AG04450 (cell line): ENCODE data around the gene UBXN7. TPM values are rescaled to one million over a fixed set of nuclear protein-coding genes. Genes with fewer than 3 reads are reported as not detected.
"Not testable (repeated sequence)": the region's sequence is repeated elsewhere in the genome, so short reads cannot be mapped to it uniquely, and the experiment has no call there.

Experiments
- CTCF ChIA-PET: fragments of 300-600, 350-600 bp; formaldehyde crosslinking; extraction: SDS; loops from one replicate; lab custom pipeline; 2022; ENCODE audit warnings: antibody characterized with exemption, inconsistent platforms; lab: Charles Lee
- POLR2A ChIA-PET: fragments of 350-600 bp; formaldehyde crosslinking; extraction: SDS; loops from one replicate; lab custom pipeline; 2021; ENCODE audit warnings: antibody characterized with exemption, inconsistent platforms; lab: Yijun Ruan, JAX
- DNase-seq: peaks from one replicate; pipeline ENCODE4 v3.0.0-alpha.2; 2011; ENCODE audit warnings: low read depth, low spot score
- H3K27ac ChIP-seq: one replicate; pipeline ENCODE4 v1.5.1; 2012; ENCODE audit warnings: low read depth, low read length, control low read depth
- H3K27me3 ChIP-seq: one replicate; pipeline ENCODE4 v1.6.0; 2012; ENCODE audit warnings: low read length; ENCODE audit not compliant: control insufficient read depth, insufficient read depth
- H3K4me3 ChIP-seq: 2 replicates; pipeline ENCODE4 v1.5.1; 2011; ENCODE audit warnings: mild to moderate bottlenecking, low read depth, low read length, control low read depth
- H3K9me3 ChIP-seq: 2 replicates; pipeline ENCODE4 v1.5.1; 2012; ENCODE audit warnings: low read length; ENCODE audit not compliant: control insufficient read depth, insufficient read depth
- polyA minus RNA-seq: library from RNA; depleted of rRNA, polyadenylated mRNA; stranded (reverse); fragments of >200 nt; gene quantifications from 2 replicates; pipeline ENCODE4 v1.2.3, GENCODE V29; 2011; rRNA and poly(A)+ RNA removed
- polyA plus RNA-seq: library from polyadenylated mRNA; depleted of rRNA; stranded (reverse); fragments of >200 nt; gene quantifications from 2 replicates; pipeline ENCODE4 v1.2.3, GENCODE V29; 2011; rRNA removed
- TF ChIP-seq, protein P1 (sequence below): IDR thresholded peaks from 2 replicates; pipeline ENCODE4 v1.5.1; 2011; ENCODE audit warnings: low read depth, low read length, control low read depth, inconsistent platforms

The UBXN7 gene
- polyA plus RNA-seq (20.6 and 28.6 TPM in 2 replicates), polyA minus RNA-seq (29.1 and 38.4 TPM in 2 replicates)

- Histone ChIP-seq H3K4me3 (peak within 1 kb of the TSS; percentile 94), H3K27ac (peak within 1 kb of the TSS; percentile 73), H3K9me3 (no peaks in the 10 kb centered on the region; the same call in 1 of the 2 replicates), H3K27me3 (no peaks in the 10 kb centered on the region)
- POLR2A ChIA-PET = interaction anchor here (0.6 to 1.1 kb wide), 9 partner anchors 9 to 352 kb away, joined by 3 to 12 read pairs (median 5); partner anchors contain the start of gene DYNLT2B
- CTCF ChIA-PET = no interaction called here
- TF ChIP-seq, protein P1, sequence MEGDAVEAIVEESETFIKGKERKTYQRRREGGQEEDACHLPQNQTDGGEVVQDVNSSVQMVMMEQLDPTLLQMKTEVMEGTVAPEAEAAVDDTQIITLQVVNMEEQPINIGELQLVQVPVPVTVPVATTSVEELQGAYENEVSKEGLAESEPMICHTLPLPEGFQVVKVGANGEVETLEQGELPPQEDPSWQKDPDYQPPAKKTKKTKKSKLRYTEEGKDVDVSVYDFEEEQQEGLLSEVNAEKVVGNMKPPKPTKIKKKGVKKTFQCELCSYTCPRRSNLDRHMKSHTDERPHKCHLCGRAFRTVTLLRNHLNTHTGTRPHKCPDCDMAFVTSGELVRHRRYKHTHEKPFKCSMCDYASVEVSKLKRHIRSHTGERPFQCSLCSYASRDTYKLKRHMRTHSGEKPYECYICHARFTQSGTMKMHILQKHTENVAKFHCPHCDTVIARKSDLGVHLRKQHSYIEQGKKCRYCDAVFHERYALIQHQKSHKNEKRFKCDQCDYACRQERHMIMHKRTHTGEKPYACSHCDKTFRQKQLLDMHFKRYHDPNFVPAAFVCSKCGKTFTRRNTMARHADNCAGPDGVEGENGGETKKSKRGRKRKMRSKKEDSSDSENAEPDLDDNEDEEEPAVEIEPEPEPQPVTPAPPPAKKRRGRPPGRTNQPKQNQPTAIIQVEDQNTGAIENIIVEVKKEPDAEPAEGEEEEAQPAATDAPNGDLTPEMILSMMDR = no peak
- DNase-seq = peak; percentile 85
Observed at GRCh38 chr3:196432137-196432879, at the start of gene UBXN7. Gene UBXN7, minus strand, starts transcription at chr3:196432427. Its CDS starts 28 bp downstream, at chr3:196432399.

DNA sequence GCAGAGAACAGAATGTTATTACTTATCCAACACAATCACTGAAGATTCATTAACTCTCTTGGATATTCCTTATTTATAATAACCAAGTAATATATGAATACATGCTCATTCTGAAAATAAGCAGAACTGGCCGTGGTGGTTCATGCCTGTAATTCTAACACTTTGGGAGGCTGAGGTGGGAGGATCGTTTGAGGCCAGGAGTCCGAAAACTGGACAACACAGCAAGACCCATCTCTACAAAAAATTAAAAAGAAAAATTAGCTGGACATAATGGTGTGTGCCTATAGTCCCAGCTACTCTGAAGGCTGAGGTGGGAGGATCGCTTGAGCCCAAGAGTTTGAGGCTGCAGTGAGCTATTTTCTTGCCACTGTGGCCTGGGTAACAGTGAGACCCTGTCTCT is 45.5 kb upstream of the UBXN7 start:
- TF ChIP-seq, protein P1 = no peak
- H3K27ac ChIP-seq = no peak overlapping the region
- ChIA-PET POLR2A (no interaction called here), CTCF (no interaction called here)
- H3K9me3 ChIP-seq = no peaks in the 10 kb centered on the region
- no peak for DNase-seq
- no peaks in the 10 kb centered on the region for H3K27me3 ChIP-seq
- no peak overlapping the region for H3K4me3 ChIP-seq

DNA sequence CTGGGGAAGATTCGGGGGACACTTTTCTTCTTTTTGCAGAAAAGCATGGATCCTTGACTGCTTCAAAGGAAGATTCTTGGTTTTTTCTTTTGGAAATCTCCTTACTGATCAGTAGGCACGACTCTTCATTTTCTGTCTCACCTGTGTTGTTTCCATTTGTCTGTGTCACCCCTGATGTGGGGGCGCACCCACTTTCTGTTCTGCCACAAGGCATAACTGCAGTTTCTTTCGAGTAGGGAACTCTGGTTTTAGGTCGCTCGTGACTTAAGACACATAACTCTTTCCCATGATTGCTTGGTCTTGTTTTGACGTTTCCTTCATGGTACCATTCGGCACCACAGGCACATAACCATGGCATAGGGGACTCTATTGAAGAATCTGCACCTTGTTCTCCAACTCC is 40.1 kb upstream of the UBXN7 start:
- Histone ChIP-seq H3K27me3 (no peaks in the 10 kb centered on the region), H3K9me3 (no peaks in the 10 kb centered on the region), H3K27ac (no peak overlapping the region), H3K4me3 (no peak overlapping the region)
- TF ChIP-seq, protein P1 = no peak
- POLR2A ChIA-PET = no interaction called here
- CTCF ChIA-PET = interaction anchor here (0.6 kb wide), 1 partner anchor 93 kb away, joined by 3 read pairs; no protein-coding TSS in a partner anchor
- DNase-seq = no peak

DNA sequence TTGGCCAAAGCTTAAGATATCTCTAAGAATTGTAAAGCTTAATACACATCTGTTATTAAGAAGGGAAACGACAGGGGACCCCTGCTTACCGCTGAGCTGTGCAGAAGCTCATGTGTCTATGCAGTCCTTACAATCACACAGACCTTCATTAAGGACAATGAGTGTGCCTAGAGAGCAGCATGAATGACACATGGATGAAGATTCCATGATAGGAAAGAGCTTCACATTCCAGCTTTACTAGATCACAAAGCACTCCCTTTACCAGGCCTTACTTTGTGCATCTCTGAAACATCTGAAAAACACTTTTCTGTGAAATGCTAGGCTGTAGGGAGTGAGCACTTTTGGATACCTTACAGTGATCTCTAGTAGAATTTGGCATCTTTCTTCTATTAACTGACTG is 39.3 kb upstream of the UBXN7 start:
- TF ChIP-seq, protein P1 = no peak
- no peaks in the 10 kb centered on the region for H3K27me3 ChIP-seq
- H3K4me3 ChIP-seq = no peak overlapping the region
- H3K9me3 ChIP-seq = no peaks in the 10 kb centered on the region
- no peak overlapping the region for H3K27ac ChIP-seq
- ChIA-PET POLR2A (no interaction called here), CTCF (interaction anchor here (0.6 kb wide), 1 partner anchor 9 kb away, joined by 4 read pairs; no protein-coding TSS in a partner anchor)
- no peak for DNase-seq

GRCh38 chr3:196470182-196470581 is 38.0 kb upstream of the UBXN7 start:
- POLR2A ChIA-PET, H3K27me3 ChIP-seq, DNase-seq, CTCF ChIA-PET, H3K9me3 ChIP-seq, H3K4me3 ChIP-seq, H3K27ac ChIP-seq: not testable (repeated sequence)
